GF-D8 (cell line): Measurements from ENCODE around the gene ADGRL2.

Experiments used
- DNase-seq: peaks from one replicate; lab custom pipeline; 2025; lab: John Stamatoyannopoulos, UW

The ADGRL2 gene

GRCh38 chr1:81805537-81806431, 5.0 kb downstream of the ADGRL2 start:
- DNase-seq = no peak

GRCh38 chr1:81806432-81806770, 5.7 kb downstream of the ADGRL2 start:
- DNase-seq = no peak

- DNase-seq = no peak
These were observed 8.0 kb downstream of the ADGRL2 start for GRCh38 chr1:81808760-81809159.

GRCh38 chr1:81809808-81810207, 9.1 kb downstream of the ADGRL2 start:
- no peak for DNase-seq

GRCh38 chr1:81811757-81812371, 11.1 kb downstream of the ADGRL2 start:
- no peak for DNase-seq

- DNase-seq = no peak
These were observed 12.0 kb downstream of the ADGRL2 start for GRCh38 chr1:81812712-81813111.

GRCh38 chr1:81813691-81814090, 13.0 kb downstream of the ADGRL2 start:
- DNase-seq = no peak

GRCh38 chr1:81819613-81820012, 18.9 kb downstream of the ADGRL2 start:
- no peak for DNase-seq

GRCh38 chr1:81820765-81821164, 20.0 kb downstream of the ADGRL2 start:
- no peak for DNase-seq

- DNase-seq = no peak
These were observed 22.3 kb downstream of the ADGRL2 start for GRCh38 chr1:81823082-81823481.

GRCh38 chr1:81824759-81825158, 24.0 kb downstream of the ADGRL2 start:
- no peak for DNase-seq

- DNase-seq = no peak
These were observed 27.2 kb downstream of the ADGRL2 start for GRCh38 chr1:81827942-81828341.

GRCh38 chr1:81832573-81832972, 31.8 kb downstream of the ADGRL2 start:
- no peak for DNase-seq

GRCh38 chr1:81833722-81834121, 33.0 kb downstream of the ADGRL2 start:
- no peak for DNase-seq

GRCh38 chr1:81834268-81834667, 33.5 kb downstream of the ADGRL2 start:
- DNase-seq = no peak

GRCh38 chr1:81834921-81835698, 34.4 kb downstream of the ADGRL2 start:
- DNase-seq = no peak

- no peak for DNase-seq
These were observed 35.4 kb downstream of the ADGRL2 start for GRCh38 chr1:81836007-81836626.

GRCh38 chr1:81838600-81839218, 38.0 kb downstream of the ADGRL2 start:
- DNase-seq = no peak

GRCh38 chr1:81840805-81841204, 40.1 kb downstream of the ADGRL2 start:
- DNase-seq = no peak

GRCh38 chr1:81841795-81842194, 41.1 kb downstream of the ADGRL2 start:
- no peak for DNase-seq

- DNase-seq = no peak
These were observed 43.7 kb downstream of the ADGRL2 start for GRCh38 chr1:81844477-81844876.

- DNase-seq = no peak
These were observed 45.9 kb downstream of the ADGRL2 start for GRCh38 chr1:81846630-81847029.
